ENCODE measurements around the gene COMMD1.
"Not testable (repeated sequence)": the region's sequence is repeated elsewhere in the genome, so short reads cannot be mapped to it uniquely, and the experiment has no call there.

Gene COMMD1

DNA sequence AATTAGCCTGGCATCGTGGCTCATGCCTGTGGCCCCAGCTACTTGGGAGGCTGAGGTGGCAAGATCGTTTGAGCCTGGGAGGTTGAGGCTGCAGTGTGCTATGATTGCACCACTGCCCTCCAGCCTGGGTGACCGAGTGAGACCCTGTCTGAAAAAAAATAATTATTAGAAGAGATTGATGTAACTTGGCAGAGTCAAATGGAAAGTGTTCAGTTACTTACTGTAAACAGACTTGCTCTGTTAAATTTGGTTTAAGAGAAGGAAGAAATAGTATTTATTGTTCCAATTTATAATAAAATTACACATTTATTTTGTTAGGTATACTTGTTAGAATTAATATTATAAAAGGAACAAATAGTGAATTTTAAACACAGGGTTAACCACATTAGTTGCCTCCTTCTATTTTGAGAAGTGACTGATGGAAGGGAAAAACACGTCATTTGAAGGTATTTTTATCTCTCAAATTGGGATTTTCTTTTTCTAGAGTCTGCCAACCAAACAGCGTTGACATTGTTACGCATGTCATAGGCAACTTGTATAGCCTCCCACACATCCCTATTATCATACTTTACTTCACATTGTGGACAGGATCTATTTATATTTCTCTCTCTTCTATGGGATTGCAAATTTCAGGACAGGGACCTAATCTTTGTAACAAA is 171.6 kb downstream of the COMMD1 start:
- no peak for DNase-seq

DNA sequence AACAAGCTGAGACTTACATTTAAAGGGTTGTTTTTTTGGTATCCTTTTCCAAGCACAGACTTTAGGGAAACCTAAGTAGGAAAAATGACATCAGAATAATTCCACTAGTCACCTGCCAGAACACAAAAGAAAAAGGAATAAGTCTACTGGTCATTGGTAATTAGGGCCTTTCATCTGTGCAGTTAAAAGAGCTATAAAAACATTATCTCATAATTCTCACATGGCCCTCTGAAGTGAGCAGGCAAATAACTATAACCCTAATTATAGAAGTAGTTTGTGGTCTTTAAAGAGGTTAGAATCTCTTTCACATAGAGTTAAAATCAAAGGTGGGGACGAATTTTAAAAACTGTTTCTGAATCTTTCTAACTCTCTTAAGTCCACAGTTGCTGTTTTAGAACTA is 179.3 kb downstream of the COMMD1 start:
- DNase-seq, result no peak

DNA sequence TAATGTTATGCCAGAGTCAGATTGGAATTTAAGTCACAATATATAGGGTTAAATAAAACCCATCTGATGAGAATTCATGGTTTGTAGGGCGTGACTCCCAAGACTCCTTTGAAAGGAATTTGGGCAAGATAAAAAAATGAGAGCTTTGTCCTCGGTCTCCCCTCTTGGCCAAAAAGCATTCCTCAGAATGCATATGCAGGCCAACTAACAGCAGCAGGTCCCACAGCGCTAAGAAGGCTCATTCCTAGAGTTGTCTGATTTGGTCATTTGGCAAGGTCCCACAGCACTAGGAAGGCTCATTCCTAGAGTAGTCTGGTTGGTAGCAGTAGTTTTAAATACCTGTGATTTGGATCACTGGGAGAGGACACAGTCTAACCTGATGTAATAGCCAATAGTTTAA is 184.2 kb downstream of the COMMD1 start:
- DNase-seq, result no peak

DNA sequence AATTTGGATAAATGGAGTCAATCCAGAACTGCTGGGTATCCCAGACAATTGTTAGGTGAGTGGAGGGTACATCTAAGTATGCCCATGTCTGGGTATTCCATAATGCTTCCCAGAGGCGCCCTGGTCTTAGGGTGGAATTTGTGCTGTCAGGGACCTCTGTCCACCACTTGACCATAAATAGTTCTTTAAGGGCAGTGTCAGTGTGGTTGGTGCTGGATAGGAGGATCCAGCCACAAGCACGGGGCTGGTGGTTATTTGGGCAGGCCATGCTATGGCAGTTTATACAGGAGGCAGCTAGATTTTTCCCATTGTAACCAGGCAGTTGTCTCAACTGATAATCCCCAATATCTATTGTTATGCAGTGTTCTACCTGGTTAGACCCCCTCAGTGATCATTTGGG is 186.0 kb downstream of the COMMD1 start:
- DNase-seq, result no peak

DNA sequence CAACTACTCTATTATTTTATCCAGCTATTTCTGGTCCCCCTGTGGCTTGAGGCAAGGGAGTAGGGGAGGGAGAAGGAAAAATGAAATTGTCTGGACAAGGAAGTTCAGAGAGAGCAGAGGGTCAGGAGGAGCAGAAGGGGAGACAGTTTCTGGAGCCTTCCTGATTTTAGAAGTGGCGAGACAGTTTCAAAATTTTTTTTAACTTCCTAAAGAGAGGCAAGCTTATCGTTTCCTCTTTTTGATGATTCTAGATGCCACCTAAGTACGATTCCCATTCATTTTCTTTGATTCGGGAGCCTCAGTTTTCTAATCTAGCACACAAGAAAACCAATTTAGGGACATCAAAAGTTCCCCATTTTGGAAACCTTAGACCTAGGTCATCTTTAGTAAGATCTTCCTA is 193.6 kb downstream of the COMMD1 start:
- DNase-seq, result peak; percentile 44

DNA sequence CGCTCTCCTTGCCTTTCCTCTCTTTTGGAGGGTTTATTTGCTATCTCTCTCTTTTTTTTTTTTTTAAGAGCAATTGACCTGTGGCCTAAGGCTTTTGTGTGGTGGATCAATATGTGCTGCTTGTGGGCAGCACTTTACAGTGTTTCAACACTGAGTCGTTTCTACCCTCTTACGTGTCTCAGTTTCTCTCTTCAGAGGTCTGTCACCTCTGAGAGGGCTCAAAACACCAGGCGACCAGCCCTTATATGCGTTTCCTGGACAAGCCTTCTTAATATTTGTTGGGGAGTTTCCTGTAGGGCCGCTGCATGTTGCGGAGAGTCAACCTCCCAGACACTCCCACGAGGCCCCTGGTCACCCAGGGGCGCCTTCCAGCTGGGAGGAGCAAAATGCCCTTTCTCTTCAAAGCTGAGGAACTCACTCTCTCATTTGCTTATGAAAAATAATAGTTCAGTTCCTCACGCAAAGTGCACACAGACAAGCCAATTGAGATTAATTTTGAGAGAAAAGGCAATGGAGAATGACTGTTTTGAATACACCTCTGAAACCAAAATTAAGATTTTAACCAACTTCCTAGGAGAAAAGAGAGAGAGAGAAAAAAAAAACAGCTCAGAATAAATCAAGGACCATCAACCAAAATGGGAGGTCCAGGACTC is 194.2 kb downstream of the COMMD1 start:
- DNase-seq, result no peak

DNA sequence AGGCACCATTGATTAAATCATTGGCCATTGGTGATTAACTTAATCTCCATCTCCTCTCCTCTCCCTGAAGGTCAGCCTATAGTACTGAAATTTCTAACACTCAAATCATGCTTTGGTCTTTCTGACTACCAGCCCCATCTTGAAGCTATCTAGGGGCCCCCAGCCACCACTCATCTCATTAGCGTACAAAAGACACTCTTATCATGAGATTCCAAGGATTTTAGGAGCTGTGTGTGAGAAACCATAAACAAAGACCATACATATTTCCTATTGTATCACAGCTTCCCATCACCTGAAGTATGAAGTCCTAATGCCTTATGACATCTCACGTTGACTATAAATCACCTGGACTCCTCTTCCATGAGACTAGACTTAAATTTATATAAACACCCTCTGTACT is 196.4 kb downstream of the COMMD1 start:
- DNase-seq, result no peak

DNA sequence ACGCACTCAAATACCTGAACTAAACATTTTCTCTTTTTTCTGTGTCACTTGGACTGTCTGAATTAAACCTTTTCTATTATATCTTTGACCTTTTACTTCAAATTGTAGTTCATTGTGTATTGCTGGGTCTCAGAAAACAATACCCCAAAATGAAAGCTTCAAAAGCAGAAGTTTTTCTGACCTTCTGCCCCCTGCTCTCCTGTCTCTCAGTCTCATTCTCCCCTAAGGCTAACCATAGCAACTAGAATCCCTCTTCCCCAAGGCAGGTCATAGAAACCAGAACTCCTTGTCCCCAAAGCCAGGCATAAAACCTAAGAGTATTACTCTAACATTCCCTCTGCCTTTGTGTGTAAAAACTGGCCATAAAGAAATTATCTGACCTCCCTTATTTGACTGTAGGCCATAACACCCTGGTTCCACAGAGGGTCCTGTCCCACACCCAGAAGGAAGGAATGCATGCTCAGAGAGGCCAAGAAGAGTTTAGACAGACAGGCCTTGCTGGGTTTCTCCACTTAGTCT is 197.0 kb downstream of the COMMD1 start:
- no peak for DNase-seq

DNA sequence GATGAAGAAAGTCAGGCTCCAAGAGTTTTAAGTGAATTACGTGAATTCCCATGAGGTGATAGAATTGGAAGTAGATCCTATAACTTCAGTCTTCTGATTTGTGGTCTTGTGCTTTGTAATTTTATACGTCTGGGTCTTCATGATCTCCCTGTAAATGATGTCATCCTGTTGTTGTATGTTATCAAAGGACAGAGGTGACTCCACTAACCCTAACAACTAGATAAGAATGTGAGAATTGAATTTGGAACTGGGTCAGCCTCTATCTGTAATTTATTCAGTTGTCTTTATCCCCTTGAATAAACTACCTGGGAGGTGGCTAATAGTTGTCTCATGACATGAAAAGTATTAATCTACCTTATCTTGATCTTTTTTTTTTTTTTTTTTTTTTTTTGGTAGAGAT is 204.1 kb downstream of the COMMD1 start:
- no peak for DNase-seq

DNA sequence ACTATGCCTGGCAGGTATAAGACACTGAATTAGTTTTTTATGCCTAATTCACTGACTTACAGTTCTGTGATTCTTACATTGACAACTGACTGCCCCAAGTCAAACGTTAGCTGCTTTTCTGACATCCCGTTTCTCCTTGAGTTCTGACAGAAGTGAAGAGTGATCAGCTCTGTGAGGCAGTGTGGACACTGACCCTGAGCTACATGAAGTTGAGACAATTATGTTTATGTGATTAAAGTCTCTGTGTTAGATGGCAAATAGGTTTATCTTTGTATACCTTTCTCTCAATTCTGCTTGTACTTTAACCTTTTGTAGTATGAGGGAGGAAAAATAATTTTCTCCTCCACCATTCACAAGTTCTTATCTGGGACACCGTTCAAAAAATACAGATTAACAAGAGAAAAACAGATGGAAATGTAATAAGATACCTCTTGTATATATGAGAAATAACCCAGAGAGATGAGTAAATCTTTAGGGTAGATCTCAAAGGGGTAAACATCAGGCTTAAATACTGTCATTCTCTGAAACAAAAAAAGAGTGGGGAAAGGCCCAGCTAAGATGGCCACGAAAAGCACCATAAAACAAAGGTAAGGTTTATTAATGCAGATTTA is 205.0 kb downstream of the COMMD1 start:
- DNase-seq, result no peak

DNA sequence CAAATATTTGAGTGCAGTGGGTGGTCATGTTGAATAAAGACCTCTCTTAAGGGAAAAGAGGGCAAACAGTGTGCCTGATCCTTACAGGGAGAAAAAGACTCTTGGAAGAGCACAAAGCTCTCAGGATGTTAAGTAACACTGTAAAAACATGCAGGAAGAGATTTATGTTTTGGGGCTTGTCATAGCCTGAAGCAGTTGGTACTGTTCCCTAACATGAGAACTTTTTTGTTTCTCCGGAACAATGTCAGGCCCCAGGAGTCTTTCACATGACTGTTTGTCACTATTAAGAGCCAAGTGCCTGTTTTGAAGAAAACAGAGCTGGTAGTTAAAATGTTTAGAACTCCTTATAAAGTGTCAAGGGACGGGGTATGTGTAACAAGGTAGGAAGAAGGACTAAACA is 206.7 kb downstream of the COMMD1 start:
- peak; percentile 11 for DNase-seq

DNA sequence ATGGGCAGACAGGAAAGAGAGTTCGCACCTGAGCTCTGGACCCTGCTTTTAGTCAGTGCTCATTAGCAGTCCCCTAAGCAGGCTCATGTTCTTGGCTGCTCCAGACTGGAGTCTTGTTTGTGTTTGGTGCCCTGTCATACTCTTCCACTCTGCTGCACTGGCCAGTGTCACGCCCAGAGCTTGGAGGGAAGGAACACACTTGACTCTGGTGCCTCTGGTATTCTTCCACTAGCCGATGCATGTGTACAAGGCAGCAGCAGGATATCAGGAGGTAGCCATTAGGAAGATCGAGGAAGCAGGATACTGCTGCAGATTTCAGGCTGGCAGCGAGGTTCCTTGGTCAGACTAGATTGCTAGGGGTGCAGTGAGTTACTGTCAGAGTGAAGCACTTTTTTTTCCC is 209.1 kb downstream of the COMMD1 start:
- no peak for DNase-seq

DNA sequence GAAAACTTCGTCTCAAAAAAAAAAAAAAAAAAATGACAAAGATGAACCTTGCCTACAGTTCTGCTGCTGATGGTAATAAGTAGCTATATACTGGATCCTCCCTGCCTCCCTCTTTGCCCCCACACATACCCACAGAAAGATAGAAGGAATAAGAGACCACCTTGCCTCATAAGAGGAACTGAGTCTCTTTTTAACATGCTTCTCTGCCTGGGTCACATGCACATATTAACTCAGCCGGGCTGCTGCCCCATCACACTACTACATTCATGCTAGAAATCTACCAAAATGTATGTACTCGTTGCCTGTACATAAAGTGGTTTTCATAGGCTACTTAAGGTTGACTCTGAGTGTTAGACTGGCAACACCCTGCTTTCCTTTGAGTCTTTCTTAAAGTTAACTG is 211.5 kb downstream of the COMMD1 start:
- DNase-seq, result no peak

DNA sequence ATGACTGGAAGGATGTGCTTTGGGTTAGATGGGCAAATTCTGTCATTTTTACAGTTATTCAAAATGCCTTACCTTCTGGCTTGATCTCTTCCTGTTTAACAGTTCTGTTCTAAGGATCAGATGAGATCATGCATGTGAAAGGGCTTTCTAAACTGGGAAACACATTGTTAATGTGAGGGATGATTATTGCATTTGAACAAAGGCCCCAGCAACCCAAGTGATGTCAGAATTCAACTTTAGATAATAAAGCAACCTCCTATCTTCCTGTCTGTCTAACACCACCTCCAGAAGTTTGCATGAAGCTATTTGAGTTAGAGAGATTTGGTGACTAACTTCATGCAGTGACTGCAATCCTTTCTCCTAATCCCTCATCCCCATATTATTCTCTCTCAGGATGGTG is 212.7 kb downstream of the COMMD1 start:
- DNase-seq, result peak; percentile 21

DNA sequence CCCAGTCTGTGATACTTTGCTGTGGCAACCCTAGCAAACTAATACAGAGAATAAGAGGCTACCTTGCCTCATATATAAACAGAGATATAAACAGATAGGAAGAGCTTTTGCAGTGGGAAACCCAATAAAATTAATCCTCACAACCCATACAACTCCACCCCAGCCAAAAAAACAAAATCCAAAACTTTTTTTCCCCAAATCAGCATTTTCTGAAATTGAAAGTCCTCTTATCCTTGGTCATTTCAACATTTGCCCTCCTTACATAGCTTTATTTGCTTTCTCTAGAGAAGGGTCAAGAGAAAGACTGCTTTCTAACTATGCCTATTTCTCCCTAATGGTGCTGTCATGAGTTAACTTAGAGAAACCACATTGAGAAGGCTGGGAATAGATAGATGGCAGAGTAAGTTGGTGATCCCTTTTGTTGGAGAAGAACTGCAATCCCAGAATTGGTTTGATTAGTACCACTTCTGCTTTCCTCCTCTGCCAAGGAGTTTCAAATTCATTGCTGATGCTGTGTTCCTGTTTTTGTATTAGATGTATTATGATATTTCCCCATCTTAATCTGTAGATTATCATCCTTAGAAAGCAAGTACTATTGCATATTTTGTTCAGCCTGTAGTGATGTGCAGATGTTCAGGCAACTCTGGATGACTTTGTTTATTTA is 214.0 kb downstream of the COMMD1 start:
- peak; percentile 71 for DNase-seq

DNA sequence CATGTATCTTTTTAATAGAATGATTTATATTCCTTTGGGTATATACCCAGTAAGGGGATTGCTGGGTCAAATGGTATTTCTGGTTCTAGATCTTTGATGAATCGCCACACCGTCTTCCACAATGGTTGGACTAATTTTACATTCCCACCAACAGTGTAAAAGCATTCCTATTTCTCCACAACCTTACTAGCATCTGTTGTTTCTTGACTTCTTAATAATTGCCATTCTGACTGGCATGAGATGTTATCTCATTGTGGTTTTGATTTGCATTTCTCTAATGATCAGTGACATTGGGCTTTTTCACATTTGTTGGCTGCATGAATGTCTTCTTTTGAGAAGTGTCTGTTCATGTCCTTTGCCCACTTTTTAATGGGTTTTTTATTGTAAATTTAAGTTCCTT is 220.8 kb downstream of the COMMD1 start:
- not testable (repeated sequence) for DNase-seq

DNA sequence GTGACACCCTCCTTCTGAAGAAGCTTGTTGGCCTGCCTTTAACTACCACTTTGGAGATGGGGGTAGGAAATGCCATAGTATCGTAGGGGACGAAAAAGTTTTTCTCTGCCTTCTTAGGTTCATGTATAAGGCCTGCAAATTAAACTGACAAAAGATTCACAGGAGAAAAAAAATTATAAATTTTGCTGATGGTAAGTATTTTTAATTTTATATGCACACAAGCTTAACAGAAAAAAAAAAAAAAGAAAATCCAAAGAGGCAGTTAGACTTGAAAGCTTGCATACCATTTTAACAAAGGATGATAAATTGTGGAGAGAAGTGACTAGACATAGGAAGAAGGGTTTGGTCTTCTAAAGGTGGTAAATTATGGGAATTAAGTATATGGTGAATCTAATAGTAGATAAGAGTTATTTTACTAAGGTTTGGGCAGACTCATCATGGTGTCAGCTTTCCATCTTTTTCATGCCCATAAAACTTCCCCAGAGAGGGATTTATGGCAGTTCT is 227.9 kb downstream of the COMMD1 start:
- no peak for DNase-seq

DNA sequence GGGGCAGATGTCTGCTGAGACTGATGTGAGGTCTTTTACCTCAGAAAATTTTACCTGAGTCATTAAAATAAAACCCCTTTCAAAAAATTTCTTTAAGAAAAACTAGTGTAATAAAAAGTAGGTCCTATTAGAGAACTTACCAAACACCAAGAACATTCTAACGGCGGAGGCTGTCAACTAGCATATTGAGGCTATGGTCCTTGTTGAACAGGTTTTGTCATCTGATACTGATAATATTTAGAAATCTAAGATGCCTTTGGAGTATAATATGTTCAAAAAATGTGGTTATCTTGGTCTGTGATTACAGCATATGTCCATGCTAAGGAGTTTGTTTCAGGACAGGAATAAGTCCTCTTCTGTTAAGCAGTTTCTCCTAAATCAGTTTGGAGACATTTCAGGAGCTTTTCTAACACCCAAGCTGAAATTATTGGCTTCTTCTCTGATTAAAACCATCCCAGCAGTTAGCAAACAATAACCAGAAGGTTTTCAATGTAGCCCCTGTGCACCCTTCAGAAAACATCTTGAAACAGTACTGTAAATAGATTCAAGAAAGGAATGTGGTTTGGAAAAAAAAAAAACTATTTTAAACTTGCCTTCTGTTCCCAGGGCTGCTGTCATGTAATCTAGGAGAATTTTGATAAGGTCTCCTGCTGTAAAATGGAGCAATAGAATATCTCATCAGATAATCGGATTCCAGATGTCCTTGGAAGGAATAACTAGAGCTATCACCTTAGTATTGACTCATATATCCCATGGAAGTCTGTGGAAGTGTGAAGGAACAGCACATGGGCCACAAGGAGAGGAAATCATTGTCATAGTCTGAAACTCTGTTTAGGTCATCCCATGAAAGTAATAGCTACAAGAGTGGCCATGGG is 231.7 kb downstream of the COMMD1 start:
- no peak for DNase-seq

DNA sequence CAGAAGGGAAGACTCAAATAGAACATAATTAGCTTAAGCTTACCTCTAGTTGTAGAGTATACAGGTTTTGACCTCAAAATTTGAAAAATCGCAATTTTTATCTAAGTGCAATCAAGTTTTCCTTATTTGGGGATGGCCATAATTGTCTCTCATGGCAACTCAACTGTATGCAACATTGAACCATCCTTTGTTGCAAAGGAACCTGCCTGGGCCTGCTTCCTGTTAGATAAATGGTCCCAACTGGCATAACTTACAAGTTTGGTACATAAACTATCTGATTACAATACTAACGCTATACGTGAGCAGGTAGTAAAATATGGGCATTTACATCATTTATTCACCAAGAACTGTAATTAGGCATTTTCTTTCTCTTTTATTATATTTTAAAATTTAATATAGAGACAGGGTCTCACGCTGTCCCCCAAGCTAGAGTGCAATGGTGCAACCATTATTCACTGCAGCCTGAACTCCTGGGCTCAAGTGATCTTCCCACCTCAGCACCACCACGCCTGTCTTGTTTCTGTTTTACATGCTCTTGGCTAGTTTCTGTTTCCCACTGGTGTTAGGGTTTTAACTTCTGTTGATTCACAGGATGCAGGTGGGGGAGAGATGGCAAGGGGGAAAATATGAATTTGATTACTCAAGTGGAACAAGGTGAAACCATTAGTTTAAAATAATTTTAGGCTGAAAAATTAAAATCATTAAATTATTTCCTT is 235.1 kb downstream of the COMMD1 start:
- DNase-seq, result no peak

DNA sequence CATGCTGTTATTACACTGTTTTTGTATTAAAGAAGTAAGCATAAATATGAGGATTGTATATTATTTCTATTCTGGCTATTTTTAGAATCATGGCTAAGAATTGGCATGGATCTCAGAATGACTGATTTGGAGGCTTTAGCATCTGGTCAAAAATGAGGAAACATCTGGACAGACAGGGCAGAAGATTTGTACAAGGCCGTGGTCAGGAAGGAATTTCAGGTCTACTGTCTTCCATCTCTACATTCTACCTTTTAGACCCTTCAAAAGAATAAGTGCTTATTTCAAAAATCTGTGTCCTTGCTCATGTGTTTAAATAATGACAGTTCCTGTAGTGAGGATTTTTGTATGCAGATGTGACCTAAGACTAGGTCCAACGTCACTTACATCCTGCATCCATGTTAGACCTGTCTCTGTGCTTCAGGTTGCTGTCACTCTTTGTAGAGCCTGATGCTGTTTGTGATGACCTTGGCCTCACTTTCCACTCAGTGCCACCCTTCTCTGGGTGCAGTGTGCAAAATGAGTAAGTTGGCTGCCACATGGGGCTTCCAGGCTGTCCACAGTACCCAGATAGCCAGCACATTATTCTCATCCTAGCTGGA is 235.8 kb downstream of the COMMD1 start:
- DNase-seq, result no peak

DNA sequence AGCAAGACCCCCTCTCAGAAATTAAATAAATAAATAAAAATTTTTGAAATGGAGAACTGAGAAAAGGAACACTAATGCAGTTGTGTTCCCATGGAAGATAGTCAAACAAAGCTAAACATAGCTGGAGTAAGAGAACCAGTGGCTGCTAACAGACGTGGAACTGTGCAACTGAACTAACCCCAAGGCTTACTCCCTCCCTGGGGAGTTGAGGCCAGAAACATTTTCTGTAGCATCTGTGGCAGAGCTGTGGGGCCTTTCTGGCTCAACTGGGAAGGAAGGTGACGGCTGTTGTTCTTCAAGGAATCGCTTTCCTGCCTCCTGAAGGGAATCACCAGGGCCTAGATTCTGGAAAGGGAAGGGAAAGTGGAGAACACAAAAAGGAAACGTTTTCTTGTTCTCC is 236.6 kb downstream of the COMMD1 start:
- no peak for DNase-seq

Measured in suppressor macrophage treated with lipopolysaccharide for 4 hours (primary cell).